Trophoblast cell (in vitro differentiated cells and primary cell): ENCODE data around the gene L3MBTL3.

Experiments used
- DNase-seq, 2 donors: peaks; one replicate each; pipeline ENCODE4 v3.0.0-alpha.2; 2016
- H2AFZ ChIP-seq: 2 replicates; pipeline ENCODE4 v1.6.1; 2013; ENCODE audit warnings: low read length, moderate library complexity, mild to moderate bottlenecking; ENCODE audit not compliant: insufficient read depth, poor library complexity
- H2AK5ac ChIP-seq: 2 replicates; pipeline ENCODE4 v1.6.1; 2013; ENCODE audit warnings: mild to moderate bottlenecking, low read length
- H2BK120ac ChIP-seq: 2 replicates; pipeline ENCODE4 v1.6.1; 2013; ENCODE audit warnings: low read length, mild to moderate bottlenecking, moderate library complexity; ENCODE audit not compliant: insufficient read depth, poor library complexity
- H2BK12ac ChIP-seq: 2 replicates; pipeline ENCODE4 v1.6.1; 2013; ENCODE audit warnings: mild to moderate bottlenecking, low read length, moderate library complexity
- H2BK5ac ChIP-seq: 2 replicates; pipeline ENCODE4 v1.6.1; 2013; ENCODE audit warnings: low read length, low read depth, moderate library complexity, mild to moderate bottlenecking; ENCODE audit not compliant: poor library complexity
- H3K14ac ChIP-seq: 2 replicates; pipeline ENCODE4 v1.6.1; 2013; ENCODE audit warnings: mild to moderate bottlenecking, low read length
- H3K18ac ChIP-seq: 2 replicates; pipeline ENCODE4 v1.6.1; 2013; ENCODE audit warnings: mild to moderate bottlenecking, low read length
- H3K23ac ChIP-seq: 2 replicates; pipeline ENCODE4 v1.6.1; 2013; ENCODE audit warnings: low read length
- H3K27ac ChIP-seq: 2 replicates; pipeline ENCODE4 v1.5.1; 2013; ENCODE audit warnings: low read depth, mild to moderate bottlenecking, inconsistent platforms, low read length, moderate library complexity
- H3K27me3 ChIP-seq: 2 replicates; pipeline ENCODE4 v1.6.1; 2013; ENCODE audit warnings: inconsistent platforms, mild to moderate bottlenecking, low read length, moderate library complexity; ENCODE audit not compliant: insufficient read depth
- H3K36me3 ChIP-seq, 2 experiments: 1 replicate in 1 of 2; 2 replicates in 1 of 2; pipeline ENCODE4 v1.6.1; 2013; ENCODE audit warnings: low read length in 2 of 2, mild to moderate bottlenecking in 2 of 2, moderate library complexity in 1 of 2; ENCODE audit not compliant: insufficient read depth in 2 of 2, control insufficient read depth in 1 of 2
- H3K4ac ChIP-seq: 2 replicates; pipeline ENCODE4 v1.6.1; 2013; ENCODE audit warnings: low read depth, mild to moderate bottlenecking, low read length, moderate library complexity
- H3K4me1 ChIP-seq, 2 experiments: 1 replicate in 1 of 2; 2 replicates in 1 of 2; pipeline ENCODE4 v1.6.1; 2013; ENCODE audit warnings: low read length in 2 of 2, mild to moderate bottlenecking in 2 of 2, moderate library complexity in 1 of 2; ENCODE audit not compliant: insufficient read depth in 2 of 2, control insufficient read depth in 1 of 2
- H3K4me2 ChIP-seq: 2 replicates; pipeline ENCODE4 v1.6.1; 2013; ENCODE audit warnings: inconsistent platforms, mild to moderate bottlenecking, low read length, moderate library complexity
- H3K4me3 ChIP-seq: 2 replicates; pipeline ENCODE4 v1.5.1; 2013; ENCODE audit warnings: mild to moderate bottlenecking, low read depth, low read length, inconsistent platforms
- H3K79me1 ChIP-seq: one replicate; pipeline ENCODE4 v1.6.1; 2013; ENCODE audit warnings: low read length
- H3K79me2 ChIP-seq: 2 replicates; pipeline ENCODE4 v1.6.1; 2013; ENCODE audit warnings: low read length, mild to moderate bottlenecking; ENCODE audit not compliant: control insufficient read depth, insufficient read depth, poor library complexity
- H3K9ac ChIP-seq: 2 replicates; pipeline ENCODE4 v1.6.1; 2013; ENCODE audit warnings: mild to moderate bottlenecking, low read length
- H3K9me3 ChIP-seq: 2 replicates; pipeline ENCODE4 v1.6.1; 2013; ENCODE audit warnings: low read depth, mild to moderate bottlenecking, control low read depth, inconsistent platforms, low read length; ENCODE audit not compliant: insufficient read depth
- H4K12ac ChIP-seq: 2 replicates; pipeline ENCODE4 v1.6.1; 2013; ENCODE audit warnings: low read depth, mild to moderate bottlenecking, low read length, moderate library complexity
- H4K8ac ChIP-seq: 2 replicates; pipeline ENCODE4 v1.6.1; 2013; ENCODE audit warnings: low read depth, mild to moderate bottlenecking, low read length, moderate library complexity
- H4K91ac ChIP-seq: one replicate; pipeline ENCODE4 v1.6.1; 2013; ENCODE audit warnings: low read depth, mild to moderate bottlenecking, low read length, moderate library complexity
- WGBS: extraction: QIAGEN DNeasy Blood & Tissue Kit; methylation state at CpG from one replicate; pipeline ENCODE4 v1.1.7; 2013; ENCODE audit warnings: missing lambda C conversion rate; ENCODE audit not compliant: insufficient read length, insufficient coverage; ENCODE audit errors: extremely low coverage; 5-methylcytosine and 5-hydroxymethylcytosine counted together

Gene L3MBTL3

GRCh38 chr6:130034378-130035146 is 16.2 kb downstream of the L3MBTL3 start:
- Histone ChIP-seq H3K14ac (no peak overlapping the region), H3K4ac (no peak overlapping the region)
- WGBS: no CpG with 5 or more reads among the region's 11 CpGs

GRCh38 chr6:130035211-130035610 is 16.8 kb downstream of the L3MBTL3 start:
- no peak for DNase-seq

More at GRCh38 chr6:130034378-130035146, 16.2 kb downstream of the L3MBTL3 start:
- H2BK120ac ChIP-seq: no peak overlapping the region
- H3K36me3 ChIP-seq: no peaks in the 10 kb centered on the region
- no peak overlapping the region for H3K27ac ChIP-seq
- H3K4me3 ChIP-seq: no peak overlapping the region
- no peaks in the 10 kb centered on the region for H3K79me1 ChIP-seq
- H4K91ac ChIP-seq: no peak overlapping the region
- no peak overlapping the region for H2BK5ac ChIP-seq
- no peaks in the 10 kb centered on the region for H3K4me1 ChIP-seq
- no peak overlapping the region for H3K4me2 ChIP-seq
- H2BK12ac ChIP-seq: no peak overlapping the region
- DNase-seq: peak; percentile 22 to 33
- no peaks in the 10 kb centered on the region for H3K79me2 ChIP-seq
- no peak overlapping the region for H2AK5ac ChIP-seq
- no peak overlapping the region for H3K18ac ChIP-seq
- H4K12ac ChIP-seq: no peak overlapping the region
- H3K27me3 ChIP-seq: no peaks in the 10 kb centered on the region
- no peak overlapping the region for H3K23ac ChIP-seq
- no peak overlapping the region for H4K8ac ChIP-seq
- no peak overlapping the region for H2AFZ ChIP-seq
- no peaks in the 10 kb centered on the region for H3K9me3 ChIP-seq
- no peak overlapping the region for H3K9ac ChIP-seq

GRCh38 chr6:130037207-130037811 is 18.9 kb downstream of the L3MBTL3 start:
- Histone ChIP-seq H4K8ac (no peak overlapping the region), H3K36me3 (no peaks in the 10 kb centered on the region), H3K18ac (no peak overlapping the region), H3K79me2 (no peaks in the 10 kb centered on the region), H3K23ac (no peak overlapping the region), H4K12ac (no peak overlapping the region), H3K9me3 (no peaks in the 10 kb centered on the region), H2AFZ (no peak overlapping the region), H3K4me1 (no peaks in the 10 kb centered on the region), H2AK5ac (no peak overlapping the region), H4K91ac (no peak overlapping the region), H3K27ac (no peak overlapping the region), H3K4me2 (no peak overlapping the region), H2BK5ac (no peak overlapping the region), H3K4ac (no peak overlapping the region), H2BK12ac (no peak overlapping the region), H3K79me1 (no peaks in the 10 kb centered on the region), H2BK120ac (no peak overlapping the region), H3K27me3 (no peaks in the 10 kb centered on the region), H3K9ac (no peak overlapping the region), H3K14ac (no peak overlapping the region), H3K4me3 (no peak overlapping the region)
- no CpG with 5 or more reads among the region's 3 CpGs for WGBS
- DNase-seq: peak in 1 of 2 donors; percentile 43

More at GRCh38 chr6:130035211-130035610, 16.8 kb downstream of the L3MBTL3 start:
- no peaks in the 10 kb centered on the region for H3K79me2 ChIP-seq
- H3K4me2 ChIP-seq: no peak overlapping the region
- no peaks in the 10 kb centered on the region for H3K79me1 ChIP-seq
- no CpG with 5 or more reads among the region's 2 CpGs for WGBS
- H2AK5ac ChIP-seq: no peak overlapping the region
- no peak overlapping the region for H3K18ac ChIP-seq
- H2BK5ac ChIP-seq: no peak overlapping the region
- no peak overlapping the region for H3K27ac ChIP-seq
- no peak overlapping the region for H4K12ac ChIP-seq
- peak overlapping the region; percentile 98 for H3K23ac ChIP-seq
- H3K4me3 ChIP-seq: no peak overlapping the region
- no peak overlapping the region for H2AFZ ChIP-seq
- no peak overlapping the region for H4K8ac ChIP-seq
- H3K14ac ChIP-seq: no peak overlapping the region
- no peaks in the 10 kb centered on the region for H3K27me3 ChIP-seq
- H3K4me1 ChIP-seq: no peaks in the 10 kb centered on the region
- peak overlapping the region; percentile 19 for H3K9ac ChIP-seq
- H2BK12ac ChIP-seq: no peak overlapping the region
- H2BK120ac ChIP-seq: no peak overlapping the region
- H4K91ac ChIP-seq: no peak overlapping the region
- H3K4ac ChIP-seq: no peak overlapping the region
- H3K9me3 ChIP-seq: no peaks in the 10 kb centered on the region
- no peaks in the 10 kb centered on the region for H3K36me3 ChIP-seq

- H3K9me3 ChIP-seq: no peaks in the 10 kb centered on the region
- no peak overlapping the region for H3K4me2 ChIP-seq
- H3K36me3 ChIP-seq: no peaks in the 10 kb centered on the region
- no peaks in the 10 kb centered on the region for H3K27me3 ChIP-seq
- H3K79me2 ChIP-seq: no peaks in the 10 kb centered on the region
- no peak overlapping the region for H3K27ac ChIP-seq
- no peaks in the 10 kb centered on the region for H3K79me1 ChIP-seq
- no peak overlapping the region for H2AFZ ChIP-seq
- no peak for DNase-seq
- no peak overlapping the region for H3K9ac ChIP-seq
- no peak overlapping the region for H4K91ac ChIP-seq
- H3K23ac ChIP-seq: no peak overlapping the region
- H2BK120ac ChIP-seq: no peak overlapping the region
- H2AK5ac ChIP-seq: no peak overlapping the region
- H2BK12ac ChIP-seq: no peak overlapping the region
- H3K4me3 ChIP-seq: no peak overlapping the region
- no peaks in the 10 kb centered on the region for H3K4me1 ChIP-seq
- H4K8ac ChIP-seq: no peak overlapping the region
- no peak overlapping the region for H2BK5ac ChIP-seq
- H3K18ac ChIP-seq: no peak overlapping the region
- H3K4ac ChIP-seq: no peak overlapping the region
- no peak overlapping the region for H4K12ac ChIP-seq
- H3K14ac ChIP-seq: no peak overlapping the region
Observed at GRCh38 chr6:130041594-130041993, 23.2 kb downstream of the L3MBTL3 start.
